Measurements from ENCODE around the gene TMEM14B.

- TF ChIP-seq EP300 (IDR thresholded peaks at IDR 0.05; ENCODE audit: borderline replicate concordance) (no peak), MAX (IDR thresholded peaks at IDR 0.05) (no peak), REST (IDR thresholded peaks at IDR 0.05; ENCODE audit: low read depth) (no peak), EGR1 (IDR thresholded peaks at IDR 0.05) (no peak), TAF1 (IDR thresholded peaks at IDR 0.05; ENCODE audit: low read depth) (no peak), TEAD4 (IDR thresholded peaks at IDR 0.05) (no peak), RAD21 (IDR thresholded peaks at IDR 0.05; ENCODE audit: low read depth) (no peak), YY1 (IDR thresholded peaks at IDR 0.05; ENCODE audit: low read depth) (no peak), TCF12 (IDR thresholded peaks at IDR 0.05; ENCODE audit: low read depth) (no peak), CEBPB (IDR thresholded peaks at IDR 0.05) (no peak), USF1 (IDR thresholded peaks at IDR 0.05) (no peak), CREB1 (IDR thresholded peaks at IDR 0.05; ENCODE audit: low read depth) (no peak)
These were observed 31.5 kb downstream of the TMEM14B start for GRCh38 chr6:10779076-10779475.

Data from Ishikawa (cell line).